ENCODE results near the gene STAT3. TPM values are rescaled to one million over a fixed set of nuclear protein-coding genes. Genes with fewer than 3 reads are reported as not detected.

STAT3 gene
- total and polyA plus RNA-seq, 2 of the 13 experiments (the other 11 are each of a cell fraction or from before 2014, with no cell fraction given), result 61.8 to 62.4 TPM

DNA sequence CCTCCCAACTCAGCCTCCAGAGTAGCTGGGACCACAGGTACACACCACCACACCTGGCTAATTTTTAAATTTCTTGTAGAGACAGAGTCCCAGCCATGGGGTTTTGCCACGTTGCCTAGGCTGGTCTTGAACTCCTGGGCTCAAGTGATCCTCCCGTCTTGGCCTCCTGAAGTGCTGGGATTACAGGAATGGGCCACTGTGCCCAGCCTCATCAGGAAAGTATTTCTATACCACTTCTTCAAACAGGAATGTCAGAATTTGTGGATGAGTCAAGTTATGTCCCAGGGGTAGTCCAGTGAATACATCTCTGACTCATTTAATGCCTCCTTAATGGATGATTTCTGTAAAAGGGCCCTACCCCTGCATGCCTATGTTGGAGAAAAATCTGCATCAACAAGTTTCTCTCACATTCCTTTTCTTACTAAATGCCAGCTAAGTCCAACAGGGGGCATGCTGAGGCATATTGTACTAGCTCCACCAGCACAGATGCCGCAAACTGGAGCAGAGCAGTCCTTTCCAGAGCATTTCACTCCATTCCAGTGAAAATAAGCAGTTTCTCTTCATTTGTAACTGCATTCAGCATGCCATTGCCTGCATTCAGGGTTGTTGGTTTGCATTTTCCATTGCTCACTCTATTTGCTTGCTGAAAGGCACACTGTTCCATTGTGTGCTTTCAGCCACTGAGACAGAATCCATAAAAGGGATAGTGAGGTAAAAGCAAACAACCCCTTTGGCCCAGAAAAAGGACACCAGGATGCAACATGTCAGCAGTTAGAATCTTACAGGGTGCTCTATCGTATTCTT is 40.1 kb upstream of the STAT3 start (continued):
- TF ChIP-seq, protein P1, sequence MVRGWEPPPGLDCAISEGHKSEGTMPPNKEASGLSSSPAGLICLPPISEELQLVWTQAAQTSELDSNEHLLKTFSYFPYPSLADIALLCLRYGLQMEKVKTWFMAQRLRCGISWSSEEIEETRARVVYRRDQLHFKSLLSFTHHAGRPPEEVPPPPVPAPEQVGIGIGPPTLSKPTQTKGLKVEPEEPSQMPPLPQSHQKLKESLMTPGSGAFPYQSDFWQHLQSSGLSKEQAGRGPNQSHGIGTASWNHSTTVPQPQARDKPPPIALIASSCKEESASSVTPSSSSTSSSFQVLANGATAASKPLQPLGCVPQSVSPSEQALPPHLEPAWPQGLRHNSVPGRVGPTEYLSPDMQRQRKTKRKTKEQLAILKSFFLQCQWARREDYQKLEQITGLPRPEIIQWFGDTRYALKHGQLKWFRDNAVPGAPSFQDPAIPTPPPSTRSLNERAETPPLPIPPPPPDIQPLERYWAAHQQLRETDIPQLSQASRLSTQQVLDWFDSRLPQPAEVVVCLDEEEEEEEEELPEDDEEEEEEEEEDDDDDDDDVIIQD (CRISPR knock-in tag; IDR thresholded peaks at IDR 0.05; ENCODE audit: low read depth), result no peak
- TF ChIP-seq ZNF510 (CRISPR knock-in tag; IDR thresholded peaks at IDR 0.05; ENCODE audit: low read depth) (no peak), ZNF24 (IDR thresholded peaks at IDR 0.05) (peak; percentile 58; the same call in 1 of the 2 replicates), RORA (CRISPR knock-in tag; IDR thresholded peaks at IDR 0.05) (no peak), DMAP1 (CRISPR knock-in tag; IDR thresholded peaks at IDR 0.05) (no peak), ZZZ3 (CRISPR knock-in tag; IDR thresholded peaks at IDR 0.05; ENCODE audit: borderline replicate concordance) (no peak), YY1 (IDR thresholded peaks at IDR 0.05; ENCODE audit: insufficient read depth, insufficient replicate concordance, low read depth, low read length) (no peak), HDAC2 (CRISPR knock-in tag; IDR thresholded peaks at IDR 0.05) (peak; percentile 49; the same call in 1 of the 2 replicates), ZNF772 (CRISPR knock-in tag; IDR thresholded peaks at IDR 0.05) (0 out of 2 replicates have a peak, but pooled peaks have one; percentile 25), FOXK1 (CRISPR knock-in tag; IDR thresholded peaks at IDR 0.05; ENCODE audit: borderline replicate concordance, low read depth) (no peak)
- TF ChIP-seq, protein P2, sequence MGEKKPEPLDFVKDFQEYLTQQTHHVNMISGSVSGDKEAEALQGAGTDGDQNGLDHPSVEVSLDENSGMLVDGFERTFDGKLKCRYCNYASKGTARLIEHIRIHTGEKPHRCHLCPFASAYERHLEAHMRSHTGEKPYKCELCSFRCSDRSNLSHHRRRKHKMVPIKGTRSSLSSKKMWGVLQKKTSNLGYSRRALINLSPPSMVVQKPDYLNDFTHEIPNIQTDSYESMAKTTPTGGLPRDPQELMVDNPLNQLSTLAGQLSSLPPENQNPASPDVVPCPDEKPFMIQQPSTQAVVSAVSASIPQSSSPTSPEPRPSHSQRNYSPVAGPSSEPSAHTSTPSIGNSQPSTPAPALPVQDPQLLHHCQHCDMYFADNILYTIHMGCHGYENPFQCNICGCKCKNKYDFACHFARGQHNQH (CRISPR knock-in tag; IDR thresholded peaks at IDR 0.05), result peak; percentile 14; the same call in 1 of the 2 replicates
- TF ChIP-seq, protein P3, sequence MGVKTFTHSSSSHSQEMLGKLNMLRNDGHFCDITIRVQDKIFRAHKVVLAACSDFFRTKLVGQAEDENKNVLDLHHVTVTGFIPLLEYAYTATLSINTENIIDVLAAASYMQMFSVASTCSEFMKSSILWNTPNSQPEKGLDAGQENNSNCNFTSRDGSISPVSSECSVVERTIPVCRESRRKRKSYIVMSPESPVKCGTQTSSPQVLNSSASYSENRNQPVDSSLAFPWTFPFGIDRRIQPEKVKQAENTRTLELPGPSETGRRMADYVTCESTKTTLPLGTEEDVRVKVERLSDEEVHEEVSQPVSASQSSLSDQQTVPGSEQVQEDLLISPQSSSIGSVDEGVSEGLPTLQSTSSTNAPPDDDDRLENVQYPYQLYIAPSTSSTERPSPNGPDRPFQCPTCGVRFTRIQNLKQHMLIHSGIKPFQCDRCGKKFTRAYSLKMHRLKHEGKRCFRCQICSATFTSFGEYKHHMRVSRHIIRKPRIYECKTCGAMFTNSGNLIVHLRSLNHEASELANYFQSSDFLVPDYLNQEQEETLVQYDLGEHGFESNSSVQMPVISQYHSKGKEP (CRISPR knock-in tag; IDR thresholded peaks at IDR 0.05), result no peak
- TF ChIP-seq, protein P4, sequence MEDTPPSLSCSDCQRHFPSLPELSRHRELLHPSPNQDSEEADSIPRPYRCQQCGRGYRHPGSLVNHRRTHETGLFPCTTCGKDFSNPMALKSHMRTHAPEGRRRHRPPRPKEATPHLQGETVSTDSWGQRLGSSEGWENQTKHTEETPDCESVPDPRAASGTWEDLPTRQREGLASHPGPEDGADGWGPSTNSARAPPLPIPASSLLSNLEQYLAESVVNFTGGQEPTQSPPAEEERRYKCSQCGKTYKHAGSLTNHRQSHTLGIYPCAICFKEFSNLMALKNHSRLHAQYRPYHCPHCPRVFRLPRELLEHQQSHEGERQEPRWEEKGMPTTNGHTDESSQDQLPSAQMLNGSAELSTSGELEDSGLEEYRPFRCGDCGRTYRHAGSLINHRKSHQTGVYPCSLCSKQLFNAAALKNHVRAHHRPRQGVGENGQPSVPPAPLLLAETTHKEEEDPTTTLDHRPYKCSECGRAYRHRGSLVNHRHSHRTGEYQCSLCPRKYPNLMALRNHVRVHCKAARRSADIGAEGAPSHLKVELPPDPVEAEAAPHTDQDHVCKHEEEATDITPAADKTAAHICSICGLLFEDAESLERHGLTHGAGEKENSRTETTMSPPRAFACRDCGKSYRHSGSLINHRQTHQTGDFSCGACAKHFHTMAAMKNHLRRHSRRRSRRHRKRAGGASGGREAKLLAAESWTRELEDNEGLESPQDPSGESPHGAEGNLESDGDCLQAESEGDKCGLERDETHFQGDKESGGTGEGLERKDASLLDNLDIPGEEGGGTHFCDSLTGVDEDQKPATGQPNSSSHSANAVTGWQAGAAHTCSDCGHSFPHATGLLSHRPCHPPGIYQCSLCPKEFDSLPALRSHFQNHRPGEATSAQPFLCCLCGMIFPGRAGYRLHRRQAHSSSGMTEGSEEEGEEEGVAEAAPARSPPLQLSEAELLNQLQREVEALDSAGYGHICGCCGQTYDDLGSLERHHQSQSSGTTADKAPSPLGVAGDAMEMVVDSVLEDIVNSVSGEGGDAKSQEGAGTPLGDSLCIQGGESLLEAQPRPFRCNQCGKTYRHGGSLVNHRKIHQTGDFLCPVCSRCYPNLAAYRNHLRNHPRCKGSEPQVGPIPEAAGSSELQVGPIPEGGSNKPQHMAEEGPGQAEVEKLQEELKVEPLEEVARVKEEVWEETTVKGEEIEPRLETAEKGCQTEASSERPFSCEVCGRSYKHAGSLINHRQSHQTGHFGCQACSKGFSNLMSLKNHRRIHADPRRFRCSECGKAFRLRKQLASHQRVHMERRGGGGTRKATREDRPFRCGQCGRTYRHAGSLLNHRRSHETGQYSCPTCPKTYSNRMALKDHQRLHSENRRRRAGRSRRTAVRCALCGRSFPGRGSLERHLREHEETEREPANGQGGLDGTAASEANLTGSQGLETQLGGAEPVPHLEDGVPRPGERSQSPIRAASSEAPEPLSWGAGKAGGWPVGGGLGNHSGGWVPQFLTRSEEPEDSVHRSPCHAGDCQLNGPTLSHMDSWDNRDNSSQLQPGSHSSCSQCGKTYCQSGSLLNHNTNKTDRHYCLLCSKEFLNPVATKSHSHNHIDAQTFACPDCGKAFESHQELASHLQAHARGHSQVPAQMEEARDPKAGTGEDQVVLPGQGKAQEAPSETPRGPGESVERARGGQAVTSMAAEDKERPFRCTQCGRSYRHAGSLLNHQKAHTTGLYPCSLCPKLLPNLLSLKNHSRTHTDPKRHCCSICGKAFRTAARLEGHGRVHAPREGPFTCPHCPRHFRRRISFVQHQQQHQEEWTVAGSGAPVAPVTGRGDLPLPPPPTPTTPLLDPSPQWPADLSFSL (CRISPR knock-in tag; IDR thresholded peaks at IDR 0.05), result peak; percentile 38; the same call in 1 of the 2 replicates
- TF ChIP-seq, protein P5, sequence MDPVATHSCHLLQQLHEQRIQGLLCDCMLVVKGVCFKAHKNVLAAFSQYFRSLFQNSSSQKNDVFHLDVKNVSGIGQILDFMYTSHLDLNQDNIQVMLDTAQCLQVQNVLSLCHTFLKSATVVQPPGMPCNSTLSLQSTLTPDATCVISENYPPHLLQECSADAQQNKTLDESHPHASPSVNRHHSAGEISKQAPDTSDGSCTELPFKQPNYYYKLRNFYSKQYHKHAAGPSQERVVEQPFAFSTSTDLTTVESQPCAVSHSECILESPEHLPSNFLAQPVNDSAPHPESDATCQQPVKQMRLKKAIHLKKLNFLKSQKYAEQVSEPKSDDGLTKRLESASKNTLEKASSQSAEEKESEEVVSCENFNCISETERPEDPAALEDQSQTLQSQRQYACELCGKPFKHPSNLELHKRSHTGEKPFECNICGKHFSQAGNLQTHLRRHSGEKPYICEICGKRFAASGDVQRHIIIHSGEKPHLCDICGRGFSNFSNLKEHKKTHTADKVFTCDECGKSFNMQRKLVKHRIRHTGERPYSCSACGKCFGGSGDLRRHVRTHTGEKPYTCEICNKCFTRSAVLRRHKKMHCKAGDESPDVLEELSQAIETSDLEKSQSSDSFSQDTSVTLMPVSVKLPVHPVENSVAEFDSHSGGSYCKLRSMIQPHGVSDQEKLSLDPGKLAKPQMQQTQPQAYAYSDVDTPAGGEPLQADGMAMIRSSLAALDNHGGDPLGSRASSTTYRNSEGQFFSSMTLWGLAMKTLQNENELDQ (CRISPR knock-in tag; IDR thresholded peaks at IDR 0.05; ENCODE audit: borderline replicate concordance), result peak; percentile 28; the same call in 1 of the 2 replicates
